Panc1 (cell line): ENCODE results near the gene SDK1. TPM values are rescaled to one million over a fixed set of nuclear protein-coding genes. Genes with fewer than 3 reads are reported as not detected.
A peak's percentile ranks its signal among the peaks of the same experiment; 100 is the strongest.
"Not testable (repeated sequence)": the region's sequence is repeated elsewhere in the genome, so short reads cannot be mapped to it uniquely, and the experiment has no call there.

ENCODE experiments used
- ATAC-seq: fragments of 200-7000 bp; cut with Tn5 transposase; 2 replicates; pipeline ENCODE4 v1.9.1; 2020; ENCODE audit warnings: mild to moderate bottlenecking, moderate library complexity
- BruUV-seq: library from RNA; stranded (reverse); fragments of 400-500 nt; replicated peaks from 2 replicates; lab custom pipeline; 2021; lab: Mats Ljungman, UMichigan
- CTCF ChIA-PET: fragments of 300-600 bp; sonication (Branson Sonifier 250); formaldehyde crosslinking; loops from one replicate; lab custom pipeline; 2022; ENCODE audit warnings: antibody characterized with exemption; lab: Charles Lee
- POLR2A ChIA-PET: fragments of 300-600 bp; sonication (Branson Sonifier 250); formaldehyde crosslinking; loops from one replicate; lab custom pipeline; 2022; ENCODE audit warnings: antibody characterized with exemption; lab: Charles Lee
- DNase-seq: peaks from one replicate; pipeline ENCODE4 v3.0.0-alpha.2; 2010; ENCODE audit warnings: low read depth, low spot score
- H3K27ac ChIP-seq: 2 replicates; pipeline ENCODE4 v1.5.1; 2011; ENCODE audit warnings: mild to moderate bottlenecking, low read length, inconsistent platforms
- H3K27me3 ChIP-seq: fragments of 200-500 bp; sonication (Bioruptor generic); 2 replicates; pipeline ENCODE4 v1.6.0; 2014; ENCODE audit warnings: low read length, inconsistent platforms; ENCODE audit not compliant: control insufficient read depth, insufficient read depth
- H3K36me3 ChIP-seq: fragments of 200-500 bp; sonication (Bioruptor generic); 2 replicates; pipeline ENCODE4 v1.5.1; 2014; ENCODE audit warnings: inconsistent platforms, mild to moderate bottlenecking, low read length, moderate library complexity; ENCODE audit not compliant: control insufficient read depth, insufficient read depth
- H3K4me1 ChIP-seq: 2 replicates; pipeline ENCODE4 v1.5.1; 2011; ENCODE audit warnings: inconsistent platforms, mild to moderate bottlenecking, low read length, moderate library complexity; ENCODE audit not compliant: control insufficient read depth, insufficient read depth
- H3K4me3 ChIP-seq, 2 experiments: 2 replicates each; pipeline ENCODE4 v1.5.1; 2011 to 2012; ENCODE audit warnings: low read depth in 2 of 2, low read length in 2 of 2, mild to moderate bottlenecking in 2 of 2, inconsistent platforms in 1 of 2, moderate library complexity in 1 of 2
- H3K9me3 ChIP-seq: fragments of 200-500 bp; sonication (Bioruptor generic); 2 replicates; pipeline ENCODE4 v1.5.1; 2014; ENCODE audit warnings: low read depth, mild to moderate bottlenecking, inconsistent platforms, low read length, moderate library complexity; ENCODE audit not compliant: control insufficient read depth, insufficient read depth
- POLR2AphosphoS5 ChIP-seq: IDR thresholded peaks from 2 replicates; pipeline ENCODE4 v1.6.1; 2012; ENCODE audit warnings: mild to moderate bottlenecking, low read depth, low read length, moderate library complexity
- REST ChIP-seq, 2 experiments: IDR thresholded peaks; 2 replicates each; pipeline ENCODE4 v1.6.1; 2011 to 2012; ENCODE audit warnings: low read depth in 2 of 2, control low read depth in 1 of 2, low read length in 1 of 2, mild to moderate bottlenecking in 1 of 2, moderate library complexity in 1 of 2; ENCODE audit not compliant: insufficient read depth in 1 of 2
- SIN3A ChIP-seq: IDR thresholded peaks from 2 replicates; pipeline ENCODE4 v1.6.1; 2012; ENCODE audit warnings: low read depth, mild to moderate bottlenecking, low read length, moderate library complexity, borderline replicate concordance; ENCODE audit not compliant: insufficient read depth
- TCF7L2 ChIP-seq: IDR thresholded peaks from 2 replicates; pipeline ENCODE4 v1.6.1; 2011; ENCODE audit warnings: mild to moderate bottlenecking, low read depth, low read length, inconsistent platforms
- in situ Hi-C: cut with HindIII; loops from 2 replicates; pipeline ENCODE4 v1.10.0; 2016; ENCODE audit warnings: low sequenced_read_pairs, low pct_unique_long_range_greater_than_20kb
- intact Hi-C: fragments of 100-400 bp; cut with micrococcal nuclease; formaldehyde crosslinking; loops from one replicate; pipeline ENCODE4 v1.10.0; 2022; ENCODE audit not compliant: unreplicated experiment
- total RNA-seq: library from RNA; stranded (reverse); gene quantifications from one replicate; pipeline ENCODE4 v1.2.1, GENCODE V29; 2021; ENCODE audit not compliant: unreplicated experiment
- TF ChIP-seq, protein P1 (sequence below): fragments of 450-650 bp; IDR thresholded peaks from 2 replicates; pipeline ENCODE4 v1.5.1; 2017; ENCODE audit warnings: mild to moderate bottlenecking

The SDK1 gene
- total RNA-seq, 1 experiment from 2014 or later: 47.4 TPM

- no peak for DNase-seq
- in situ Hi-C loops (no loop called here), intact Hi-C loops (no loop called here)
- no TSS peak for BruUV-seq
- H3K4me1 ChIP-seq: peaks cover 7% of the 10 kb centered on the region; the same call in 1 of the 2 replicates
- H3K27me3 ChIP-seq: no peaks in the 10 kb centered on the region
- no peak overlapping the region for H3K27ac ChIP-seq
- ChIA-PET POLR2A (no interaction called here), CTCF (no interaction called here)
- no peaks in the 10 kb centered on the region for H3K36me3 ChIP-seq
- TF ChIP-seq, protein P1, sequence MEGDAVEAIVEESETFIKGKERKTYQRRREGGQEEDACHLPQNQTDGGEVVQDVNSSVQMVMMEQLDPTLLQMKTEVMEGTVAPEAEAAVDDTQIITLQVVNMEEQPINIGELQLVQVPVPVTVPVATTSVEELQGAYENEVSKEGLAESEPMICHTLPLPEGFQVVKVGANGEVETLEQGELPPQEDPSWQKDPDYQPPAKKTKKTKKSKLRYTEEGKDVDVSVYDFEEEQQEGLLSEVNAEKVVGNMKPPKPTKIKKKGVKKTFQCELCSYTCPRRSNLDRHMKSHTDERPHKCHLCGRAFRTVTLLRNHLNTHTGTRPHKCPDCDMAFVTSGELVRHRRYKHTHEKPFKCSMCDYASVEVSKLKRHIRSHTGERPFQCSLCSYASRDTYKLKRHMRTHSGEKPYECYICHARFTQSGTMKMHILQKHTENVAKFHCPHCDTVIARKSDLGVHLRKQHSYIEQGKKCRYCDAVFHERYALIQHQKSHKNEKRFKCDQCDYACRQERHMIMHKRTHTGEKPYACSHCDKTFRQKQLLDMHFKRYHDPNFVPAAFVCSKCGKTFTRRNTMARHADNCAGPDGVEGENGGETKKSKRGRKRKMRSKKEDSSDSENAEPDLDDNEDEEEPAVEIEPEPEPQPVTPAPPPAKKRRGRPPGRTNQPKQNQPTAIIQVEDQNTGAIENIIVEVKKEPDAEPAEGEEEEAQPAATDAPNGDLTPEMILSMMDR: no peak
- no peak for TF ChIP-seq SIN3A
- TF ChIP-seq POLR2AphosphoS5: no peak
- TF ChIP-seq TCF7L2: no peak
- TF ChIP-seq REST (IDR thresholded peaks at IDR 0.05; ENCODE audit: insufficient read depth in 1 of 2, low read depth in 2 of 2, low read length in 1 of 2): no peak
- no peak overlapping the region for H3K4me3 ChIP-seq
- H3K9me3 ChIP-seq: peaks cover 5% of the 10 kb centered on the region; the same call in 1 of the 2 replicates
- no peak for ATAC-seq
Measured at GRCh38 chr7:3705258-3705657, 404.2 kb downstream of the SDK1 start.

DNA sequence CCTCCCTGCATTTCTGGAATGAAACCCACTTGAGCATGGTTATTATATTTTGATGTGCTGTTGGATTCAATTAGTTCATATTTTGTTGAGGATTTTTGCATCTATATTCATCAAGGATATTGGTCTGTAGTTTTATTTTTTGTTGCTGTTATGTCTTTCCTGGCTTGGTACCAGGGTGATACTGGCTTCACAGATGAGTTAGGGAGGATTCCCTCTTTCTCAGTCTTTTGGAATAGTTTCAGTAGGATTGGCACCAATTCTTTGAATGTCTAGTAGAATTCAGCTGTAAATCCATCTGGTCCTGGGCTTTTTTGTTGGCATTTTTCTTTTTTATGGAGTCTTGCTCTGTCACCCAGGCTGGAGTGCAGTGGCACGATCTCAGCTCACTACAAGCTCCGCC is 405.0 kb downstream of the SDK1 start:
- H3K27me3 ChIP-seq, DNase-seq, H3K36me3 ChIP-seq, CTCF ChIA-PET, BruUV-seq, POLR2A ChIA-PET, H3K9me3 ChIP-seq, ATAC-seq, in situ Hi-C loops, intact Hi-C loops, H3K27ac ChIP-seq, H3K4me3 ChIP-seq: not testable (repeated sequence)
- peaks cover 15% of the 10 kb centered on the region for H3K4me1 ChIP-seq

DNA sequence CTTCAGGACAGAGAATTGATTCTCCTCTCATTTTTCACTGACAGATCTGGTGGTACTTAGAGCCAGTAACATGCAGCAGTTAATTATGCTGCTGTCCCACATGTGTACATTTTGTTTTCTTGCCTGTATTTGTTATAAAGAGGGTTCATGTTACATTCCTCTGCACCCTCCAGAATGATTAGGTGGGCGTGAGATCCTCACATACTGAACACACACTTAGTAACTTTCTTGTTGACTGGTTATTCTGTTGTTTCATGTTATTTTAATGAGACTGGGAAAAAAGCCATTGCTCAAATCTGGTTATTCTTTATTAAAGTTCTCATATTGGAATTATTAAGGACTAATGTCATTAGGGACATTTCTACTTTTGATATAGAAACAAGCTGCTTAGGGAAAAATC is 409.1 kb downstream of the SDK1 start:
- POLR2A ChIA-PET: interaction anchor here (0.5 kb wide), 1 partner anchor 274 kb away, joined by 3 read pairs; no protein-coding TSS in a partner anchor
- H3K36me3 ChIP-seq: no peaks in the 10 kb centered on the region
- DNase-seq (no peak), ATAC-seq (no peak)
- BruUV-seq: no TSS peak
- H3K9me3 ChIP-seq: no peaks in the 10 kb centered on the region
- H3K27me3 ChIP-seq: no peaks in the 10 kb centered on the region
- H3K4me1 ChIP-seq: peaks cover 19% of the 10 kb centered on the region
- in situ Hi-C loops: no loop called here
- H3K4me3 ChIP-seq: no peak overlapping the region
- intact Hi-C loops: no loop called here
- CTCF ChIA-PET: no interaction called here
- TF ChIP-seq TCF7L2 (no peak), SIN3A (no peak), POLR2AphosphoS5 (no peak), REST (IDR thresholded peaks at IDR 0.05; ENCODE audit: insufficient read depth in 1 of 2, low read depth in 2 of 2, low read length in 1 of 2) (no peak)
- TF ChIP-seq, protein P1: no peak
- H3K27ac ChIP-seq: peak overlapping the region; percentile 69; the same call in 1 of the 2 replicates
